Lower leg skin (tissue), 3 donors: Measurements from ENCODE around the gene CTSO.

Source experiments
- POLR2A ChIP-seq, 2 donors: fragments of 450-650 bp; IDR thresholded peaks; one replicate each; pipeline ENCODE4 v1.6.1; 2016 to 2017; ENCODE audit warnings: antibody characterized with exemption in 2 of 2, mild to moderate bottlenecking in 1 of 2, moderate library complexity in 1 of 2
- TF ChIP-seq, protein P1 (sequence below), 3 donors: fragments of 450-650 bp; IDR thresholded peaks; one replicate each; pipeline ENCODE4 v1.5.1; 2016; ENCODE audit warnings: antibody characterized with exemption in 3 of 3, mild to moderate bottlenecking in 3 of 3, moderate library complexity in 2 of 3

DNA sequence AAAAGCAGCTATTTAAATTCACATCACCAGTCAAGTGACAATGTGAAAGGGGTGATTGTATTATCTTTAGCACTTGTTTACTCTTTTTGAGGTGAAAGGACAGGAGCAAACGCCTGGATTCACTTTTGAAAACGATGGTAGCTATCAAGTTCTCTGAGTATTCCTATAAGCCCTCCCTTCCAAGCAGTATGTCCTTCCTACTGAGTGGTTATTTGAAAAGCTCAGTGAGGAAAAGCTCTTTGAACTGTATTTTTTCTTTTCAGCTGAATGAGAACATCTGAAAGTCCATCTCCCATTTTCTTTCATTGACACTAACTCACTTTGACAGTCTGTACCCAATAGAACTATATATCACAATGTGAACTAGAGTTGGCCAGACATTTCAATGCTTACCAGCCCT is 9.1 kb upstream of the CTSO start:
- TF ChIP-seq POLR2A (IDR thresholded peaks at IDR 0.05): no peak
- TF ChIP-seq, protein P1, sequence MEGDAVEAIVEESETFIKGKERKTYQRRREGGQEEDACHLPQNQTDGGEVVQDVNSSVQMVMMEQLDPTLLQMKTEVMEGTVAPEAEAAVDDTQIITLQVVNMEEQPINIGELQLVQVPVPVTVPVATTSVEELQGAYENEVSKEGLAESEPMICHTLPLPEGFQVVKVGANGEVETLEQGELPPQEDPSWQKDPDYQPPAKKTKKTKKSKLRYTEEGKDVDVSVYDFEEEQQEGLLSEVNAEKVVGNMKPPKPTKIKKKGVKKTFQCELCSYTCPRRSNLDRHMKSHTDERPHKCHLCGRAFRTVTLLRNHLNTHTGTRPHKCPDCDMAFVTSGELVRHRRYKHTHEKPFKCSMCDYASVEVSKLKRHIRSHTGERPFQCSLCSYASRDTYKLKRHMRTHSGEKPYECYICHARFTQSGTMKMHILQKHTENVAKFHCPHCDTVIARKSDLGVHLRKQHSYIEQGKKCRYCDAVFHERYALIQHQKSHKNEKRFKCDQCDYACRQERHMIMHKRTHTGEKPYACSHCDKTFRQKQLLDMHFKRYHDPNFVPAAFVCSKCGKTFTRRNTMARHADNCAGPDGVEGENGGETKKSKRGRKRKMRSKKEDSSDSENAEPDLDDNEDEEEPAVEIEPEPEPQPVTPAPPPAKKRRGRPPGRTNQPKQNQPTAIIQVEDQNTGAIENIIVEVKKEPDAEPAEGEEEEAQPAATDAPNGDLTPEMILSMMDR (IDR thresholded peaks at IDR 0.05): no peak
